IMR-90 (cell line): Measurements from ENCODE around the gene LYRM4. TPM values are rescaled to one million over a fixed set of nuclear protein-coding genes. Genes with fewer than 3 reads are reported as not detected.

ENCODE experiments used
- ATAC-seq: fragments of 200-7000 bp; cut with Tn5 transposase; 2 replicates; pipeline ENCODE4 v1.9.1; 2020; ENCODE audit warnings: low read depth, mild to moderate bottlenecking, moderate library complexity
- BruUV-seq: library from RNA; stranded (reverse); fragments of 400-500 nt; replicated peaks from 2 replicates; lab custom pipeline; 2021; lab: Mats Ljungman, UMichigan
- CTCF ChIA-PET: fragments of 300-600 bp; formaldehyde crosslinking; extraction: SDS; loops from one replicate; lab custom pipeline; 2021; ENCODE audit warnings: antibody characterized with exemption; lab: Yijun Ruan, JAX
- POLR2A ChIA-PET: fragments of 300-600 bp; sonication (Branson Sonifier 250); formaldehyde crosslinking; loops from one replicate; lab custom pipeline; 2022; ENCODE audit warnings: antibody characterized with exemption; ENCODE audit not compliant: unreplicated experiment; lab: Charles Lee
- DNase-seq: peaks from one replicate; pipeline ENCODE4 v3.0.0; 2013
- H2AFZ ChIP-seq: replicated peaks from 2 replicates; pipeline ENCODE3; 2013; ENCODE audit warnings: low read length, mild to moderate bottlenecking; ENCODE audit not compliant: poor library complexity
- H2AK5ac ChIP-seq: 2 replicates; pipeline ENCODE4 v1.6.1; 2013; ENCODE audit warnings: low read depth, low read length, inconsistent platforms
- H2AK9ac ChIP-seq: replicated peaks from 2 replicates; pipeline ENCODE3; 2013; ENCODE audit warnings: mild to moderate bottlenecking, low read depth, low read length, moderate library complexity; ENCODE audit not compliant: poor library complexity
- H2BK120ac ChIP-seq: 2 replicates; pipeline ENCODE4 v1.6.1; 2013; ENCODE audit warnings: low read depth, low read length, inconsistent platforms
- H2BK15ac ChIP-seq: 3 replicates; pipeline ENCODE4 v1.6.1; 2013; ENCODE audit warnings: low read depth, low read length, inconsistent platforms
- H2BK20ac ChIP-seq: 2 replicates; pipeline ENCODE4 v1.6.1; 2013; ENCODE audit warnings: low read depth, mild to moderate bottlenecking, inconsistent platforms, low read length, moderate library complexity
- H2BK5ac ChIP-seq: 2 replicates; pipeline ENCODE4 v1.6.1; 2013; ENCODE audit warnings: mild to moderate bottlenecking, low read depth, low read length, inconsistent platforms; ENCODE audit not compliant: poor library complexity, severe bottlenecking
- H3K14ac ChIP-seq: replicated peaks from 2 replicates; pipeline ENCODE4 v1.6.1; 2013; ENCODE audit warnings: low read depth, low read length, inconsistent platforms
- H3K18ac ChIP-seq: 2 replicates; pipeline ENCODE4 v1.6.1; 2013; ENCODE audit warnings: low read depth, low read length, control low read depth
- H3K23ac ChIP-seq: 2 replicates; pipeline ENCODE4 v1.6.1; 2013; ENCODE audit warnings: low read depth, low read length, inconsistent platforms
- H3K27ac ChIP-seq: 2 replicates; pipeline ENCODE4 v1.5.1; 2013; ENCODE audit warnings: mild to moderate bottlenecking, control low read depth, low read length; ENCODE audit not compliant: insufficient read depth
- H3K27me3 ChIP-seq: 2 replicates; pipeline ENCODE4 v1.6.1; 2013; ENCODE audit warnings: low read length; ENCODE audit not compliant: control insufficient read depth, insufficient read depth
- H3K36me3 ChIP-seq: 2 replicates; pipeline ENCODE4 v1.6.1; 2013; ENCODE audit warnings: low read length, mixed read lengths; ENCODE audit not compliant: control insufficient read depth, insufficient read depth
- H3K4ac ChIP-seq: 2 replicates; pipeline ENCODE4 v1.6.1; 2013; ENCODE audit warnings: low read depth, low read length, inconsistent platforms
- H3K4me1 ChIP-seq: 2 replicates; pipeline ENCODE4 v1.6.1; 2013; ENCODE audit warnings: low read length, mixed read lengths; ENCODE audit not compliant: control insufficient read depth, insufficient read depth
- H3K4me2 ChIP-seq: 2 replicates; pipeline ENCODE4 v1.6.1; 2013; ENCODE audit warnings: low read depth, mild to moderate bottlenecking, control low read depth, low read length, moderate library complexity
- H3K4me3 ChIP-seq: 2 replicates; pipeline ENCODE4 v1.5.1; 2013; ENCODE audit warnings: low read depth, mild to moderate bottlenecking, control low read depth, low read length, moderate library complexity; ENCODE audit not compliant: insufficient read depth
- H3K56ac ChIP-seq: 2 replicates; pipeline ENCODE4 v1.6.1; 2013; ENCODE audit warnings: low read length, inconsistent platforms; ENCODE audit not compliant: insufficient read depth; ENCODE audit errors: extremely low read depth
- H3K79me1 ChIP-seq, 2 experiments: 2 replicates each; pipeline ENCODE4 v1.6.1; 2013; ENCODE audit warnings: low read length in 2 of 2, inconsistent platforms in 1 of 2, low read depth in 1 of 2
- H3K9ac ChIP-seq: 2 replicates; pipeline ENCODE4 v1.6.1; 2013; ENCODE audit warnings: low read depth, low read length, control low read depth
- H3K9me1 ChIP-seq: 2 replicates; pipeline ENCODE4 v1.6.1; 2013; ENCODE audit warnings: low read length, inconsistent platforms; ENCODE audit not compliant: insufficient read depth
- H3K9me3 ChIP-seq: 2 replicates; pipeline ENCODE4 v1.6.1; 2013; ENCODE audit warnings: low read length; ENCODE audit not compliant: control insufficient read depth, insufficient read depth
- H4K20me1 ChIP-seq: 2 replicates; pipeline ENCODE4 v1.6.1; 2013; ENCODE audit warnings: low read length, inconsistent platforms; ENCODE audit not compliant: insufficient read depth
- H4K5ac ChIP-seq: 2 replicates; pipeline ENCODE4 v1.6.1; 2013; ENCODE audit warnings: mild to moderate bottlenecking, low read depth, low read length, control low read depth
- H4K8ac ChIP-seq, 2 experiments: 2 replicates each; pipeline ENCODE4 v1.6.1; 2013; ENCODE audit warnings: low read depth in 2 of 2, low read length in 2 of 2, control low read depth in 1 of 2, inconsistent platforms in 1 of 2
- H4K91ac ChIP-seq: 2 replicates; pipeline ENCODE4 v1.6.1; 2013; ENCODE audit warnings: low read depth, low read length, inconsistent platforms; ENCODE audit not compliant: insufficient read depth
- BHLHE40 ChIP-seq: fragments of 150-350 bp; IDR thresholded peaks from 2 replicates; pipeline ENCODE4 v1.6.1; 2016; ENCODE audit warnings: mild to moderate bottlenecking, low read depth, low read length
- CEBPB ChIP-seq: IDR thresholded peaks from 2 replicates; pipeline ENCODE4 v1.6.1; 2012; ENCODE audit warnings: low read depth, low read length, improper control_type of control experiment
- CHD1 ChIP-seq: IDR thresholded peaks from 2 replicates; pipeline ENCODE4 v1.6.1; 2012; ENCODE audit warnings: low read depth, low read length, improper control_type of control experiment
- CTCF ChIP-seq: conservative IDR thresholded peaks from 2 replicates; pipeline ENCODE4 v1.5.1; 2012; ENCODE audit warnings: mild to moderate bottlenecking, low read depth, low read length, improper control_type of control experiment
- FOS ChIP-seq: fragments of 150-350 bp; IDR thresholded peaks from 2 replicates; pipeline ENCODE4 v1.6.1; 2016; ENCODE audit warnings: low read depth, low read length
- MAFK ChIP-seq: IDR thresholded peaks from 2 replicates; pipeline ENCODE4 v1.6.1; 2012; ENCODE audit warnings: low read depth, low read length, improper control_type of control experiment
- MAZ ChIP-seq: IDR thresholded peaks from 2 replicates; pipeline ENCODE4 v1.6.1; 2012; ENCODE audit warnings: low read depth, mild to moderate bottlenecking, low read length, improper control_type of control experiment, moderate library complexity, borderline replicate concordance
- MXI1 ChIP-seq: IDR thresholded peaks from 2 replicates; pipeline ENCODE4 v1.6.1; 2012; ENCODE audit warnings: low read depth, mild to moderate bottlenecking, low read length, moderate library complexity, borderline replicate concordance
- NFE2L2 ChIP-seq: fragments of 150-350 bp; IDR thresholded peaks from 2 replicates; pipeline ENCODE4 v1.6.1; 2016; ENCODE audit warnings: low read depth, mild to moderate bottlenecking, low read length
- POLR2A ChIP-seq: IDR thresholded peaks from 2 replicates; pipeline ENCODE4 v1.6.1; 2012; ENCODE audit warnings: mild to moderate bottlenecking, low read depth, low read length
- RAD21 ChIP-seq: IDR thresholded peaks from 2 replicates; pipeline ENCODE4 v1.6.1; 2012; ENCODE audit warnings: low read length, improper control_type of control experiment
- RCOR1 ChIP-seq: IDR thresholded peaks from 2 replicates; pipeline ENCODE4 v1.6.1; 2012; ENCODE audit warnings: mild to moderate bottlenecking, low read length, improper control_type of control experiment; ENCODE audit not compliant: insufficient replicate concordance
- RFX5 ChIP-seq: IDR thresholded peaks from 2 replicates; pipeline ENCODE4 v1.8.0; 2012; ENCODE audit warnings: low read depth, mild to moderate bottlenecking, low read length, moderate library complexity
- SMC3 ChIP-seq: fragments of 150-350 bp; IDR thresholded peaks from 2 replicates; pipeline ENCODE4 v1.6.1; 2016; ENCODE audit warnings: low read depth, mild to moderate bottlenecking, antibody characterized with exemption, low read length, moderate library complexity
- WGBS, 2 experiments: methylation state at CpG; one replicate each; pipeline versions ENCODE4 v1.1.5 to v1.1.7; 2013; ENCODE audit warnings: missing lambda C conversion rate in 2 of 2; ENCODE audit not compliant: insufficient read length in 1 of 2; ENCODE audit errors: extremely low coverage in 2 of 2; 5-methylcytosine and 5-hydroxymethylcytosine counted together
- dilution Hi-C: fragments of 300-500 bp; cut with HindIII; formaldehyde crosslinking; loops from one replicate; pipeline ENCODE4 v1.14.3; 2018; ENCODE audit warnings: low sequenced_read_pairs; ENCODE audit not compliant: unreplicated experiment
- in situ Hi-C: fragments of 300-500 bp; cut with MboI; formaldehyde crosslinking; loops from 3 replicates; pipeline ENCODE4 v1.14.3; 2019; ENCODE audit warnings: low sequenced_read_pairs, inconsistent platforms, mixed read lengths
- intact Hi-C: fragments of 100-400 bp; cut with micrococcal nuclease; formaldehyde crosslinking; loops from 2 replicates; pipeline ENCODE4 v1.10.0; 2022
- polyA plus RNA-seq, 3 experiments: library from polyadenylated mRNA; depleted of rRNA; stranded (reverse); fragments of >200 nt; gene quantifications; 2 replicates each; pipeline ENCODE4 v1.2.3, GENCODE V29; 2012; ENCODE audit warnings: low replicate concordance in 1 of 3
- total RNA-seq: library from RNA; depleted of rRNA; stranded (reverse); fragments of >200 nt; gene quantifications from 2 replicates; pipeline ENCODE4 v1.2.3, GENCODE V29; 2012
- TF ChIP-seq, protein P1 (sequence below): fragments of 150-350 bp; IDR thresholded peaks from 2 replicates; pipeline ENCODE4 v1.6.1; 2016; ENCODE audit warnings: low read depth, mild to moderate bottlenecking, low read length, moderate library complexity, borderline replicate concordance
- TF ChIP-seq, protein P2 (sequence below): fragments of 150-350 bp; IDR thresholded peaks from 2 replicates; pipeline ENCODE4 v1.6.1; 2017; ENCODE audit warnings: mild to moderate bottlenecking, antibody characterized with exemption, low read length, low read depth

The LYRM4 gene
- total and polyA plus RNA-seq, 2 of the 4 experiments (the other 2 are of a cell fraction), result 11.5 to 26.6 TPM

- H3K27ac ChIP-seq, result no peak overlapping the region
- ATAC-seq (no peak), DNase-seq (peak; percentile 17)
- WGBS, 2 experiments, result no CpG with 5 or more reads among the region's 3 CpGs
- no peaks in the 10 kb centered on the region for H3K27me3 ChIP-seq
- no peak overlapping the region for H3K14ac ChIP-seq
- POLR2A ChIA-PET, result no interaction called here
- H3K4me3 ChIP-seq, result no peak overlapping the region
- no TSS peak for BruUV-seq
- H3K18ac ChIP-seq, result no peak overlapping the region
- TF ChIP-seq CTCF (no peak), CHD1 (no peak), MXI1 (no peak), RAD21 (no peak), MAFK (no peak), RFX5 (no peak), FOS (no peak), RCOR1 (no peak), POLR2A (no peak), BHLHE40 (no peak), SMC3 (no peak), CEBPB (no peak), MAZ (no peak), NFE2L2 (no peak)
- TF ChIP-seq, protein P1, sequence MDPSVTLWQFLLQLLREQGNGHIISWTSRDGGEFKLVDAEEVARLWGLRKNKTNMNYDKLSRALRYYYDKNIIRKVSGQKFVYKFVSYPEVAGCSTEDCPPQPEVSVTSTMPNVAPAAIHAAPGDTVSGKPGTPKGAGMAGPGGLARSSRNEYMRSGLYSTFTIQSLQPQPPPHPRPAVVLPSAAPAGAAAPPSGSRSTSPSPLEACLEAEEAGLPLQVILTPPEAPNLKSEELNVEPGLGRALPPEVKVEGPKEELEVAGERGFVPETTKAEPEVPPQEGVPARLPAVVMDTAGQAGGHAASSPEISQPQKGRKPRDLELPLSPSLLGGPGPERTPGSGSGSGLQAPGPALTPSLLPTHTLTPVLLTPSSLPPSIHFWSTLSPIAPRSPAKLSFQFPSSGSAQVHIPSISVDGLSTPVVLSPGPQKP, result no peak
- TF ChIP-seq, protein P2, sequence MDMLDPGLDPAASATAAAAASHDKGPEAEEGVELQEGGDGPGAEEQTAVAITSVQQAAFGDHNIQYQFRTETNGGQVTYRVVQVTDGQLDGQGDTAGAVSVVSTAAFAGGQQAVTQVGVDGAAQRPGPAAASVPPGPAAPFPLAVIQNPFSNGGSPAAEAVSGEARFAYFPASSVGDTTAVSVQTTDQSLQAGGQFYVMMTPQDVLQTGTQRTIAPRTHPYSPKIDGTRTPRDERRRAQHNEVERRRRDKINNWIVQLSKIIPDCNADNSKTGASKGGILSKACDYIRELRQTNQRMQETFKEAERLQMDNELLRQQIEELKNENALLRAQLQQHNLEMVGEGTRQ, result no peak
- no peak overlapping the region for H2BK20ac ChIP-seq
- no peaks in the 10 kb centered on the region for H3K79me1 ChIP-seq
- no peak overlapping the region for H4K8ac ChIP-seq
- no peak overlapping the region for H2AK9ac ChIP-seq
- dilution Hi-C loops (no loop called here), in situ Hi-C loops (loop anchor here (5.0 to 10.0 kb wide), 2 partner anchors 251 to 1404 kb away; no protein-coding TSS in a partner anchor), intact Hi-C loops (loop anchor here (5.0 kb wide), 1 partner anchor 136 kb away; no protein-coding TSS in a partner anchor)
- no peak overlapping the region for H3K56ac ChIP-seq
- no peak overlapping the region for H2BK120ac ChIP-seq
- no peak overlapping the region for H2BK5ac ChIP-seq
- H4K5ac ChIP-seq, result no peak overlapping the region
- no peak overlapping the region for H3K4ac ChIP-seq
- no peaks in the 10 kb centered on the region for H3K36me3 ChIP-seq
- no peak overlapping the region for H2AK5ac ChIP-seq
- H3K9me1 ChIP-seq, result no peaks in the 10 kb centered on the region
- H3K9me3 ChIP-seq, result no peaks in the 10 kb centered on the region
- H2BK15ac ChIP-seq, result no peak overlapping the region
- H3K4me1 ChIP-seq, result no peaks in the 10 kb centered on the region; the same call in 1 of the 2 replicates
- H4K91ac ChIP-seq, result no peak overlapping the region
- no peaks in the 10 kb centered on the region for H4K20me1 ChIP-seq
- H3K9ac ChIP-seq, result no peak overlapping the region
- H3K23ac ChIP-seq, result no peak overlapping the region
- no peak overlapping the region for H2AFZ ChIP-seq
- no peak overlapping the region for H3K4me2 ChIP-seq
- CTCF ChIA-PET, result interaction anchor here (0.6 kb wide), 1 partner anchor 73 kb away, joined by 3 read pairs; no protein-coding TSS in a partner anchor
Observed at GRCh38 chr6:5141046-5141445, 119.7 kb downstream of the LYRM4 start.
